Fibroblast of skin of abdomen (primary cell): ENCODE data around the gene RPL28.
"Not testable (repeated sequence)": the region's sequence is repeated elsewhere in the genome, so short reads cannot be mapped to it uniquely, and the experiment has no call there.

Experiments used
- DNase-seq: peaks from one replicate; pipeline ENCODE4 v3.0.0-alpha.2; 2013

Gene RPL28

GRCh38 chr19:55398200-55398925, 12.6 kb downstream of the RPL28 start:
- DNase-seq: no peak

GRCh38 chr19:55400281-55401087, 14.8 kb downstream of the RPL28 start:
- DNase-seq: no peak

- DNase-seq: not testable (repeated sequence)
Observed at GRCh38 chr19:55401390-55401789, 15.7 kb downstream of the RPL28 start.

- DNase-seq: no peak
Observed at GRCh38 chr19:55402509-55402908, 16.8 kb downstream of the RPL28 start.

- DNase-seq: no peak
Observed at GRCh38 chr19:55405638-55406037, 19.9 kb downstream of the RPL28 start.

GRCh38 chr19:55406091-55406825, 20.5 kb downstream of the RPL28 start:
- no peak for DNase-seq

GRCh38 chr19:55406826-55407549, 21.3 kb downstream of the RPL28 start:
- peak; percentile 17 for DNase-seq

GRCh38 chr19:55407550-55407799, 21.7 kb downstream of the RPL28 start, which contains the start of gene UBE2S:
Gene UBE2S (minus strand): TSS chr19:55407788. CDS start chr19:55407589, 199 bp downstream.
- not testable (repeated sequence) for DNase-seq

GRCh38 chr19:55407800-55408532, 22.2 kb downstream of the RPL28 start:
- peak; percentile 100 for DNase-seq

- DNase-seq: no peak
Observed at GRCh38 chr19:55408533-55408872, 22.8 kb downstream of the RPL28 start.

- DNase-seq: not testable (repeated sequence)
Observed at GRCh38 chr19:55409179-55409578, 23.4 kb downstream of the RPL28 start.

- DNase-seq: no peak
Observed at GRCh38 chr19:55410168-55410567, 24.4 kb downstream of the RPL28 start.

GRCh38 chr19:55418185-55418584, 32.5 kb downstream of the RPL28 start:
- DNase-seq: peak; percentile 78

- DNase-seq: no peak
Observed at GRCh38 chr19:55419103-55419502, 33.4 kb downstream of the RPL28 start.

GRCh38 chr19:55419624-55420236, 34.0 kb downstream of the RPL28 start:
- DNase-seq: no peak

GRCh38 chr19:55421281-55421680, 35.5 kb downstream of the RPL28 start:
- DNase-seq: not testable (repeated sequence)

- DNase-seq: no peak
Observed at GRCh38 chr19:55423225-55424005, 37.7 kb downstream of the RPL28 start.

GRCh38 chr19:55424518-55424917, 38.8 kb downstream of the RPL28 start:
- DNase-seq: no peak

- no peak for DNase-seq
Observed at GRCh38 chr19:55426042-55426441, 40.3 kb downstream of the RPL28 start.

GRCh38 chr19:55431183-55431582, 45.5 kb downstream of the RPL28 start:
- DNase-seq: no peak
